Mesendoderm (in vitro differentiated cells): ENCODE results near the gene OSTF1.
A peak's percentile ranks its signal among the peaks of the same experiment; 100 is the strongest.

Source experiments
- DNase-seq: peaks from one replicate; pipeline ENCODE4 v3.0.0; 2013
- H2AK5ac ChIP-seq: 2 replicates; pipeline ENCODE4 v1.6.1; 2013; ENCODE audit warnings: low read length, inconsistent platforms
- H2BK120ac ChIP-seq: 2 replicates; pipeline ENCODE4 v1.6.1; 2013; ENCODE audit warnings: low read depth, mild to moderate bottlenecking, low read length, moderate library complexity, mixed read lengths
- H2BK15ac ChIP-seq: replicated peaks from 2 replicates; pipeline ENCODE4 v1.6.1; 2013; ENCODE audit warnings: low read depth, mild to moderate bottlenecking, moderate library complexity
- H2BK5ac ChIP-seq: 2 replicates; pipeline ENCODE4 v1.6.1; 2013; ENCODE audit warnings: low read length, inconsistent platforms
- H3K18ac ChIP-seq: 2 replicates; pipeline ENCODE4 v1.6.1; 2013; ENCODE audit warnings: mild to moderate bottlenecking, low read length, mixed read lengths
- H3K23ac ChIP-seq: one replicate; pipeline ENCODE4 v1.6.1; 2013; ENCODE audit warnings: low read length
- H3K27ac ChIP-seq: 2 replicates; pipeline ENCODE4 v1.5.1; 2013; ENCODE audit warnings: low read depth, mild to moderate bottlenecking, inconsistent platforms, low read length, moderate library complexity
- H3K27me3 ChIP-seq: 2 replicates; pipeline ENCODE4 v1.6.1; 2013; ENCODE audit warnings: low read length, control low read depth, mild to moderate bottlenecking, inconsistent platforms; ENCODE audit not compliant: insufficient read depth, poor library complexity
- H3K36me3 ChIP-seq: 2 replicates; pipeline ENCODE4 v1.6.1; 2013; ENCODE audit warnings: low read length, inconsistent platforms; ENCODE audit not compliant: control insufficient read depth, insufficient read depth
- H3K4ac ChIP-seq: one replicate; pipeline ENCODE4 v1.6.1; 2013; ENCODE audit warnings: low read depth, mild to moderate bottlenecking, low read length, moderate library complexity
- H3K4me1 ChIP-seq: 2 replicates; pipeline ENCODE4 v1.6.1; 2013; ENCODE audit warnings: low read depth, low read length, inconsistent platforms; ENCODE audit not compliant: control insufficient read depth
- H3K4me2 ChIP-seq: 2 replicates; pipeline ENCODE4 v1.6.1; 2013; ENCODE audit warnings: low read length
- H3K4me3 ChIP-seq: 2 replicates; pipeline ENCODE4 v1.5.1; 2013; ENCODE audit warnings: mild to moderate bottlenecking, low read length
- H3K56ac ChIP-seq: one replicate; pipeline ENCODE4 v1.6.1; 2013; ENCODE audit warnings: low read length
- H3K79me1 ChIP-seq: 2 replicates; pipeline ENCODE4 v1.6.1; 2013; ENCODE audit warnings: low read length, inconsistent platforms
- H3K79me2 ChIP-seq: 2 replicates; pipeline ENCODE4 v1.6.1; 2013; ENCODE audit warnings: mild to moderate bottlenecking, low read length; ENCODE audit not compliant: control insufficient read depth, insufficient read depth
- H3K9ac ChIP-seq: 2 replicates; pipeline ENCODE4 v1.6.1; 2013; ENCODE audit warnings: low read length, inconsistent platforms
- H4K5ac ChIP-seq: one replicate; pipeline ENCODE4 v1.6.1; 2013; ENCODE audit warnings: low read length
- H4K8ac ChIP-seq: one replicate; pipeline ENCODE4 v1.6.1; 2013; ENCODE audit warnings: low read depth, mild to moderate bottlenecking, control low read depth, low read length, moderate library complexity
- WGBS: extraction: QIAGEN DNeasy Blood & Tissue Kit; methylation state at CpG from one replicate; pipeline ENCODE4 v1.1.7; 2013; ENCODE audit warnings: low lambda C conversion rate, missing lambda C conversion rate; ENCODE audit not compliant: insufficient coverage; ENCODE audit errors: extremely low coverage; 5-methylcytosine and 5-hydroxymethylcytosine counted together

The OSTF1 gene

DNA sequence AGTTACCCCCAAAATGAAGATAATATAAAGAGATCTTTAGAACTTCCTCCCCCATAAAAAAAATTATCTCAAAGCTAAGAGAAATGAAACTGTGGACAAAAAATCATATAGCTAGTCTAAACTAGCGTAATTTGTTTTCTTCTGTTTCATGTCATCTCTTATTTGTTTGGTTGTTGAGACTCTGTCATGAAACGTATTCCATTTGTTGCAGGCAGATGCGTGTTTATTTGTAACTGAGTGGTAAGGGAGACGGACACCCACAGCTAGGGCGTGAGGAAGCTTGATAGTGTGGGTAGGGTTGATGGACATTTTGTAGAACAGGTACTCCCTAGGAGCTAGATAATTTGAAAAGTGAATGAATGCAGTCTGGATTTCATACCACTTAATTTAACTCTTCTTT, 41.9 kb downstream of the OSTF1 start:
- Histone ChIP-seq H2BK5ac (no peak overlapping the region), H3K4me2 (no peak overlapping the region)

DNA sequence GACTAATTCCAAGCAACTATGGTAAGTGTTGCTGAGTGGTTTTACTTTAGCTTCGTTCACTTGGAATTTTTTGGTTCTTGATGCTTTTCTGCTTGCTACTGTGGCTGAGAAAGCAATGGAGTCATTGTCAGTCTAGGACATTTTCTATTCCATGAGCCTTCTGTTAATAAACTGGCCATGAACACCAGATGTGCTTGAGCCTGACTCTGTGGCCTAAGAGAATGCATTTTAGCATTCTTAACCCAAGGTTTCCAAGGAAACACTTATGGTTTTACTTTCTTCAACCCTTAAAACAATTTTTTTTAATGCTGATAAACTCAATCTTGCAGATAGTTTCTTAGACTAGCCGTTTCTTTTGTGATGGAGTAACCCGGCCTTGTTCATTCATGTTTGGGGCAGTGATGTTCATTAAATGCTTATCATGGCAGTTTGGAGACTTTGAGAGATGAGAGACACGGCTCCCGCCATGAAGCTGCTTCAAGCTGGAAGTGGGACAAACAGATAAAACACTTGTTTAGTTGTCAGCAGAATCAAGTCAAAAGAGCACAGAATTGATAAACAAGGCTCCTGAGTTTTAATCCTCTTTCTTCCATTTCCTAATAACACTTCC, 42.4 kb downstream of the OSTF1 start:
- WGBS: no CpG with 5 or more reads among the region's 5 CpGs
- Histone ChIP-seq H3K79me2 (no peaks in the 10 kb centered on the region), H4K5ac (no peak overlapping the region), H3K36me3 (no peaks in the 10 kb centered on the region), H2BK5ac (no peak overlapping the region), H3K27ac (no peak overlapping the region), H3K18ac (no peak overlapping the region), H2AK5ac (no peak overlapping the region), H3K23ac (no peak overlapping the region), H2BK15ac (no peak overlapping the region), H3K56ac (no peak overlapping the region), H4K8ac (no peak overlapping the region), H3K4ac (no peak overlapping the region), H2BK120ac (no peak overlapping the region), H3K9ac (no peak overlapping the region), H3K79me1 (no peaks in the 10 kb centered on the region), H3K4me3 (no peak overlapping the region), H3K4me2 (no peak overlapping the region), H3K27me3 (no peaks in the 10 kb centered on the region), H3K4me1 (no peaks in the 10 kb centered on the region)
- DNase-seq: no peak

More for the DNA sequence above, 41.9 kb downstream of the OSTF1 start:
- Histone ChIP-seq H3K79me1 (no peaks in the 10 kb centered on the region), H3K36me3 (no peaks in the 10 kb centered on the region), H3K4ac (no peak overlapping the region), H2AK5ac (no peak overlapping the region), H2BK120ac (no peak overlapping the region), H2BK15ac (no peak overlapping the region), H4K5ac (no peak overlapping the region), H3K4me3 (no peak overlapping the region), H4K8ac (no peak overlapping the region), H3K27ac (no peak overlapping the region), H3K79me2 (no peaks in the 10 kb centered on the region), H3K18ac (no peak overlapping the region), H3K9ac (no peak overlapping the region), H3K4me1 (no peaks in the 10 kb centered on the region), H3K23ac (no peak overlapping the region), H3K27me3 (no peaks in the 10 kb centered on the region), H3K56ac (no peak overlapping the region)
- no peak for DNase-seq
- no CpG with 5 or more reads among the region's 5 CpGs for WGBS

DNA sequence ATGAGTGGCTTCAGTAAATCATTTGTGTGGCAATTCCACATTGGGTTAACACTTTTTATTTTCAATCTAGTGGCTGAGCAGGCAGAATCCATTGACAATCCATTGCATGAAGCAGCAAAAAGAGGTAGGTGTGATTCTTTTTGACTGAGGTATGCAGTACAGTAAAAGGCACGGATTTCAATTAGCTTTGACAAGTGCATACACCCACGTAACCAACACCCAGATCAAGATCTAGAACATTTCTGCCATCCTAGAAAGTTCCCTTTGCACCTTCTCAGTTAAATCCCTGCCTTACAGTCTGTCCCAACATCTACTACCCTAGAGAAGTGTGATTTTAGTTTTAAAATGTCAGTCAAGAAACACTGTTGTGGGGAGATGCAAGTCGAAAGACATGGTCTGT, 43.4 kb downstream of the OSTF1 start:
- H3K9ac ChIP-seq: no peak overlapping the region
- H3K4me3 ChIP-seq: no peak overlapping the region
- no peaks in the 10 kb centered on the region for H3K36me3 ChIP-seq
- no peaks in the 10 kb centered on the region for H3K27me3 ChIP-seq
- H3K4me2 ChIP-seq: no peak overlapping the region
- no peak overlapping the region for H3K27ac ChIP-seq
- no peaks in the 10 kb centered on the region for H3K79me2 ChIP-seq
- H3K56ac ChIP-seq: no peak overlapping the region
- H3K23ac ChIP-seq: no peak overlapping the region
- H3K79me1 ChIP-seq: no peaks in the 10 kb centered on the region
- H4K8ac ChIP-seq: no peak overlapping the region
- no peak overlapping the region for H2BK120ac ChIP-seq
- no peaks in the 10 kb centered on the region for H3K4me1 ChIP-seq
- DNase-seq: no peak
- WGBS: no CpG with 5 or more reads among the region's 3 CpGs
- no peak overlapping the region for H3K18ac ChIP-seq
- H2BK15ac ChIP-seq: no peak overlapping the region
- H2AK5ac ChIP-seq: no peak overlapping the region
- H2BK5ac ChIP-seq: no peak overlapping the region
- H3K4ac ChIP-seq: no peak overlapping the region
- no peak overlapping the region for H4K5ac ChIP-seq

DNA sequence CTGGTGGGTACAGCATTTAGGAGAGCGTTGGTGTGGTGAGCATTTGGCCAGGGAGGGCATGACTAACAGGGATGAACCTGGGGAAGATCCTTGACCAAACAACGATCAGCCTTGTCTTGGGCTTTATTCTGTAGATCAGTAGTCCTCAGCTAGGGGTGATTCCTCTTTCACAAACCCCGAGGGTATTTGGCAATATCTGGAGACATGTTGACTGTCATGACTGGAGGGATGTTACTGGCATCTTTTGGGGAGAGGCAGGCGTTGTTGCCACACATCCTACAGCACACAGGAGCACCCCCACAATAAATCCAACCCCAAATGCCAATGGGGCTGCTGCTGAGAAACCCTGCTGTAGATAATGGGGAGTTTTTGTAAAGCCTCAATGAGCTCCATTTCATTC, 43.9 kb downstream of the OSTF1 start:
- Histone ChIP-seq H3K18ac (no peak overlapping the region), H3K79me2 (no peaks in the 10 kb centered on the region), H3K4me1 (no peaks in the 10 kb centered on the region), H3K56ac (no peak overlapping the region), H4K5ac (no peak overlapping the region), H2AK5ac (no peak overlapping the region), H3K4me3 (no peak overlapping the region), H3K4ac (no peak overlapping the region), H3K79me1 (no peaks in the 10 kb centered on the region), H2BK120ac (no peak overlapping the region), H3K27ac (no peak overlapping the region), H3K36me3 (no peaks in the 10 kb centered on the region), H2BK15ac (no peak overlapping the region), H3K27me3 (no peaks in the 10 kb centered on the region), H2BK5ac (no peak overlapping the region), H3K23ac (no peak overlapping the region), H3K9ac (no peak overlapping the region), H3K4me2 (no peak overlapping the region), H4K8ac (no peak overlapping the region)
- WGBS: no CpG with 5 or more reads among the region's 4 CpGs
- DNase-seq: no peak

DNA sequence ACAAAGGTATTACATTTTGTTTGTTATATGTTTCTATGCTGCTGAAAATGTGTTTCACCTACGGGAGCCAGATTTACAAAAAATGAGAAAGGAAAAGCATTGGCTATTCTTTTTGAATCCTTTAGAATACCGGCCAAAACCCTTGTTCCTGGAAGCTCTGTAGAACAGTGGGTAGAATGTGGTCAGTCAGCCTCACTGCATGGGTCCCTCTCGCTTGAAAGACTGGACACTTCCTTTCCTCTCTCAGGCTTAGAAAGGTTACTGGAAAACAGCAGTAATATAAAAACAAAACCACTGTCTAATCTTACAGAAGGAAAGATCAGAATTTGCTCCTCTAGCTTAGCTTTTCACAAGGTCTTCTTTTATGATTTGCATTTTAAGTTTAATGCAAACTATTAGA, 45.1 kb downstream of the OSTF1 start:
- Histone ChIP-seq H2BK15ac (no peak overlapping the region), H4K5ac (no peak overlapping the region), H3K23ac (no peak overlapping the region), H3K79me2 (no peaks in the 10 kb centered on the region), H3K4ac (no peak overlapping the region), H3K4me2 (no peak overlapping the region), H3K4me1 (no peaks in the 10 kb centered on the region), H2BK120ac (no peak overlapping the region), H3K79me1 (no peaks in the 10 kb centered on the region), H3K27ac (no peak overlapping the region), H3K4me3 (no peak overlapping the region), H3K27me3 (no peaks in the 10 kb centered on the region), H4K8ac (no peak overlapping the region), H3K9ac (no peak overlapping the region), H2AK5ac (no peak overlapping the region), H3K36me3 (no peaks in the 10 kb centered on the region), H3K18ac (no peak overlapping the region), H3K56ac (no peak overlapping the region), H2BK5ac (no peak overlapping the region)
- DNase-seq: no peak
- WGBS: no CpG with 5 or more reads among the region's 3 CpGs

DNA sequence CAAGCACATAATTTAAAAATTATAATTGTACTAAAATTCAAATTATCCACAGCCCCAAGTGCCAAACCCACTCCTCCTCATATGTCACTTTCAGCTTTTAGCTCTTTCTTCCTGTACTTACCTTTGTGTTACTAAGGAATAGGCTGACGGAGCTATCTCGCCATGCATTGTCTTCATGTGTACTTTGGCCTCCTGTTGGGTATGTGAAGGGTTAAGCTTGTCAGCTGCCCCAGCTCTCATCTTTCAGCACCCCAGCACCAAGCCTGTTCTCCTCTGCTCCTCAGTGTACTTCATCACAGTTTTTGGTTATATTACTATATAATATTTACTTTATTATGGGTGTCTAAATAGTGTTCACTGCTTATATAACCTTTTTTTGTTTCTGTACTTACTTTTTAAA, 46.2 kb downstream of the OSTF1 start:
- no peak overlapping the region for H3K4me2 ChIP-seq
- H3K23ac ChIP-seq: no peak overlapping the region
- no peak overlapping the region for H2BK15ac ChIP-seq
- H3K56ac ChIP-seq: no peak overlapping the region
- no peaks in the 10 kb centered on the region for H3K27me3 ChIP-seq
- no CpG with 5 or more reads among the region's 2 CpGs for WGBS
- H3K9ac ChIP-seq: no peak overlapping the region
- no peaks in the 10 kb centered on the region for H3K79me2 ChIP-seq
- H2AK5ac ChIP-seq: no peak overlapping the region
- H3K18ac ChIP-seq: no peak overlapping the region
- H3K4ac ChIP-seq: no peak overlapping the region
- H2BK120ac ChIP-seq: no peak overlapping the region
- H3K4me3 ChIP-seq: no peak overlapping the region
- no peak overlapping the region for H4K5ac ChIP-seq
- no peaks in the 10 kb centered on the region for H3K79me1 ChIP-seq
- no peaks in the 10 kb centered on the region for H3K36me3 ChIP-seq
- DNase-seq: peak; percentile 8
- no peaks in the 10 kb centered on the region for H3K4me1 ChIP-seq
- no peak overlapping the region for H2BK5ac ChIP-seq
- no peak overlapping the region for H3K27ac ChIP-seq
- H4K8ac ChIP-seq: no peak overlapping the region
